Mucosa of rectum (tissue), 2 donors: Measurements from ENCODE around the gene DCLK2.

Source experiments
- H3K27ac ChIP-seq, 2 donors: one replicate each; pipeline ENCODE4 v1.7.0; 2013; ENCODE audit warnings: inconsistent platforms in 2 of 2, low read depth in 2 of 2, low read length in 2 of 2
- H3K27me3 ChIP-seq, 2 donors: one replicate each; pipeline ENCODE4 v1.7.0; 2013; ENCODE audit warnings: low read length in 2 of 2; ENCODE audit not compliant: control insufficient read depth in 2 of 2, insufficient read depth in 2 of 2
- H3K36me3 ChIP-seq, 2 donors: one replicate each; pipeline ENCODE4 v1.7.0; 2013; ENCODE audit warnings: low read length in 2 of 2; ENCODE audit not compliant: control insufficient read depth in 2 of 2, insufficient read depth in 2 of 2
- H3K4me1 ChIP-seq, 2 donors: one replicate each; pipeline ENCODE4 v1.7.0; 2013; ENCODE audit warnings: low read length in 2 of 2, mild to moderate bottlenecking in 1 of 2; ENCODE audit not compliant: control insufficient read depth in 2 of 2, insufficient read depth in 2 of 2
- H3K4me3 ChIP-seq, 2 donors: one replicate each; pipeline ENCODE4 v1.7.0; 2013; ENCODE audit warnings: low read length in 2 of 2
- H3K9ac ChIP-seq, 2 donors: one replicate each; pipeline ENCODE4 v1.7.0; 2013; ENCODE audit warnings: low read length in 2 of 2, low read depth in 1 of 2, mild to moderate bottlenecking in 1 of 2
- H3K9me3 ChIP-seq, 2 donors: one replicate each; pipeline ENCODE4 v1.7.0; 2013; ENCODE audit warnings: low read length in 2 of 2; ENCODE audit not compliant: control insufficient read depth in 2 of 2
- donor health status: healthy.
- donor health status: Normal muscosa, but diverticular disease.

DCLK2 gene

DNA sequence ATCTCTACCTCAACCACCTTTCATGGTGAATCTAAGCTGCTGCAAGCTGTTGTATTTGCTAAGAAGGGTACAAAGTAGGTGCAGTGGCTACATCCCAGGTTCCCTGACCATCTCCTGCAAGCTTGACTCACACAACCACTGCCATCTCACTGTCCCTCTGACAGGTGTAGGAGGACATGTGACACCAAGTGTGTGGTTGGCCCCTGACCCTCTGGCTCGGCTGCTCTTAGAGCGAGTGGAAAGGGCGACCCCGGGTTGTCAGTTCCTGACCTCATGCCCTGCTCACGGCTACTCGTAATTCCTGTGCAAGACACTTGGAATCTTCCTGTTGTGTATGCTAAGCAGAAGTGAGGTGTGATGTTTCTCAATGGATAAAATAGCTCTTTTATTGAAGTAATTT is 184.4 kb downstream of the DCLK2 start:
- no peak overlapping the region for H3K9ac ChIP-seq
- H3K4me3 ChIP-seq = no peak overlapping the region
- no peaks in the 10 kb centered on the region for H3K27me3 ChIP-seq
- H3K4me1 ChIP-seq = peaks cover 3 to 6% of the 10 kb centered on the region in 2 donors
- H3K9me3 ChIP-seq = no peaks in the 10 kb centered on the region
- H3K36me3 ChIP-seq = peaks cover 8 to 11% of the 10 kb centered on the region in 2 donors
- no peak overlapping the region for H3K27ac ChIP-seq

GRCh38 chr4:150264595-150265161 is 186.4 kb downstream of the DCLK2 start:
- Histone ChIP-seq H3K27ac (no peak overlapping the region), H3K9me3 (no peaks in the 10 kb centered on the region), H3K4me3 (no peak overlapping the region), H3K4me1 (no peaks in the 10 kb centered on the region), H3K36me3 (peaks cover 8 to 11% of the 10 kb centered on the region in 2 donors), H3K9ac (no peak overlapping the region), H3K27me3 (no peaks in the 10 kb centered on the region)

DNA sequence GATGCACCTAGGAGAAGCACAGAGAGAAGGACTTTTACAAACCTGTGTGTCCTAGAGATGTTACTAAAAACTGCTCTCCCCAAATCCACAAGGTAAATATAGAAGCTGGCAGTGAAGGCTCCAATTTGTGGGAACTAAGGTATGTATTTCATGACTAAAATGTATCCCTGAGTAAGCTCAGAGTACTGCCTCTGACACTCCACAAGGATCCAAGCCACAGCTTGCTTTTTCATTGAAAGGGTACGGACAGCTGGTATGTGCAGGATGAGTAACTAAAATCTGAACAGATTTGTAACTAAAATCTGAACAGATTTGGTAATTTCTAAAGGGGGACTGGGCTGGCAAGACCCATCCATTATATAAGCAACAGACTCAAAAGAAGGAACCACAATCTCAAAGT is 187.6 kb downstream of the DCLK2 start:
- no peak overlapping the region for H3K4me3 ChIP-seq
- H3K9me3 ChIP-seq = no peaks in the 10 kb centered on the region
- H3K4me1 ChIP-seq = no peaks in the 10 kb centered on the region
- H3K27ac ChIP-seq = no peak overlapping the region
- H3K9ac ChIP-seq = no peak overlapping the region
- no peaks in the 10 kb centered on the region for H3K27me3 ChIP-seq
- peaks cover 8 to 14% of the 10 kb centered on the region in 2 donors for H3K36me3 ChIP-seq

- no peaks in the 10 kb centered on the region for H3K27me3 ChIP-seq
- no peaks in the 10 kb centered on the region for H3K9me3 ChIP-seq
- H3K4me1 ChIP-seq = no peaks in the 10 kb centered on the region
- no peak overlapping the region for H3K27ac ChIP-seq
- peaks cover 8 to 14% of the 10 kb centered on the region in 2 donors for H3K36me3 ChIP-seq
- no peak overlapping the region for H3K9ac ChIP-seq
- no peak overlapping the region for H3K4me3 ChIP-seq
These were observed 190.2 kb downstream of the DCLK2 start for GRCh38 chr4:150268444-150268843.

GRCh38 chr4:150278206-150278605 is 200.0 kb downstream of the DCLK2 start:
- Histone ChIP-seq H3K27me3 (no peaks in the 10 kb centered on the region), H3K27ac (no peak overlapping the region), H3K36me3 (peaks cover 4 to 18% of the 10 kb centered on the region in 2 donors), H3K9me3 (no peaks in the 10 kb centered on the region), H3K4me1 (no peaks in the 10 kb centered on the region), H3K9ac (no peak overlapping the region), H3K4me3 (no peak overlapping the region)

DNA sequence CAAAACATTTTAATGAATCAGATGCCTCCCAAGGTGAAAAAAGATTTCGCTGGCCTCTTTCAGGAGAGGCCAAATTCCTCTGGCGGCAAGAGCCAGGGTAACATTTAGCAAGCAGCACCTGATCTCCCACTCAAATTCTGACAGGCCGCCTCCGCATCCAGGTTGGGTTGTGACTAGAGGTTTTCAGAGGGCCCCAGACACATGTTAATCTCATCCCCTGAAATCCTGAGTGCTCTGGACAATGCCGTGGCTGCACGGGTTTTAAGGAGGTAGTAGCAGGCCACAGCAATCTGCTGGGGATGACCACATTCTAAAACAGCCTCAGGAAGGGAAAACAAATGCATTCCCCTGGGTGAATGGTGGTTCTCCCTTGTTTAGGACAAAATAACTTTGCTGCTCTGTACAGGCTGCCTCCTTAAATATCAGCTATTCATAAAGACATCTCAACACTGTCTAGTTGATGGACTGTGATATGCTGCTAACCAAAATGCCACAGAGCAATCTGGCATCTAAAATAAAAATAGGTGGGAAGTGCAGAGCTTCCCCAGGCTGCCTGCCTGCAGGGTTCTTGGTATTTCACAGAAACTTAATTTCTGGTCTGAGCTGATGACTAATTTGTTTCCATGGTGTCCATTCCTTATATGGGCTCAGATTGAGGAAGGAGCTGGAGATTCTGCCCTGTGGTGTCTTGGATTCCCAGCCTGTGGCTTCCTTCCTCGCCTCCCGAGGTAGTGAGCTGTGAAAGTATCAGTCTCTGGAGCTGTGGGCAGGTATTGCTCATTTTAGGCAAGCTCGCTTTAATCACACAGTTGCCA is 202.0 kb downstream of the DCLK2 start:
- no peaks in the 10 kb centered on the region for H3K9me3 ChIP-seq
- H3K27me3 ChIP-seq = no peaks in the 10 kb centered on the region
- H3K4me1 ChIP-seq = no peaks in the 10 kb centered on the region
- H3K4me3 ChIP-seq = no peak overlapping the region
- H3K27ac ChIP-seq = peak overlapping the region in 1 of 2 donors; percentile 11
- H3K9ac ChIP-seq = no peak overlapping the region
- peaks cover 7 to 18% of the 10 kb centered on the region in 2 donors for H3K36me3 ChIP-seq

GRCh38 chr4:150280975-150281374 is 202.7 kb downstream of the DCLK2 start:
- Histone ChIP-seq H3K36me3 (peaks cover 7 to 18% of the 10 kb centered on the region in 2 donors), H3K27me3 (no peaks in the 10 kb centered on the region), H3K9ac (no peak overlapping the region), H3K4me1 (no peaks in the 10 kb centered on the region), H3K27ac (no peak overlapping the region), H3K4me3 (no peak overlapping the region), H3K9me3 (no peaks in the 10 kb centered on the region)

DNA sequence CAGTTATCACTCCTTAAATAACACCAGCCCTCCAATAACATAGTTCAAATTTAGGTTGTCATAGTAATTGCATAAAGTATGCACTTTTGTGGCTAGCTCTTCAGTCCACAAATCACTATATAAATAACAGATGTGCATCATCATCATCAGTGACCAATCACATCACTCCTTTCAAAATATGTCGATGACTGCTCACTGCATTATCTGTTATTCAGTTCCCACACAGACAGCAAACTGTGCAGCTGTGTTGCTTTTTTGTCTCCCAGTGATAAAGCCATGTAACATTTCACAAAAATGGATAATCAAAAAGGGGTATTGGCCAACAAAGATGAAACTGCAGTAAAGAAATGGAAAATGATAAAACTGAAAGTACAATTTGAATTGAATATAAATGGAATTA is 205.4 kb downstream of the DCLK2 start:
- no peak overlapping the region for H3K9ac ChIP-seq
- no peaks in the 10 kb centered on the region for H3K4me1 ChIP-seq
- peaks cover 7 to 18% of the 10 kb centered on the region in 2 donors for H3K36me3 ChIP-seq
- no peak overlapping the region for H3K4me3 ChIP-seq
- no peaks in the 10 kb centered on the region for H3K27me3 ChIP-seq
- no peak overlapping the region for H3K27ac ChIP-seq
- H3K9me3 ChIP-seq = no peaks in the 10 kb centered on the region

GRCh38 chr4:150286656-150287055 is 208.4 kb downstream of the DCLK2 start:
- Histone ChIP-seq H3K4me1 (peaks cover 0 to 3% of the 10 kb centered on the region in 2 donors), H3K36me3 (peaks cover 7 to 10% of the 10 kb centered on the region in 2 donors), H3K27me3 (no peaks in the 10 kb centered on the region), H3K4me3 (no peak overlapping the region), H3K27ac (no peak overlapping the region), H3K9me3 (no peaks in the 10 kb centered on the region), H3K9ac (no peak overlapping the region)

GRCh38 chr4:150289198-150289597 is 211.0 kb downstream of the DCLK2 start:
- no peak overlapping the region for H3K9ac ChIP-seq
- no peaks in the 10 kb centered on the region for H3K27me3 ChIP-seq
- no peaks in the 10 kb centered on the region for H3K9me3 ChIP-seq
- no peaks in the 10 kb centered on the region for H3K36me3 ChIP-seq
- H3K4me3 ChIP-seq = no peak overlapping the region
- peaks cover 0 to 3% of the 10 kb centered on the region in 2 donors for H3K4me1 ChIP-seq
- H3K27ac ChIP-seq = no peak overlapping the region
